Activated CD4-positive, alpha-beta T cell treated with anti-CD3 and anti-CD28 coated beads, Interleukin-2, amount 50 U/mL, for 16 hours (primary cell): ENCODE data around the gene NDUFA11.

ENCODE experiments used
- DNase-seq: peaks from one replicate; pipeline ENCODE4 v3.0.0-alpha.2; 2020

The NDUFA11 gene

DNA sequence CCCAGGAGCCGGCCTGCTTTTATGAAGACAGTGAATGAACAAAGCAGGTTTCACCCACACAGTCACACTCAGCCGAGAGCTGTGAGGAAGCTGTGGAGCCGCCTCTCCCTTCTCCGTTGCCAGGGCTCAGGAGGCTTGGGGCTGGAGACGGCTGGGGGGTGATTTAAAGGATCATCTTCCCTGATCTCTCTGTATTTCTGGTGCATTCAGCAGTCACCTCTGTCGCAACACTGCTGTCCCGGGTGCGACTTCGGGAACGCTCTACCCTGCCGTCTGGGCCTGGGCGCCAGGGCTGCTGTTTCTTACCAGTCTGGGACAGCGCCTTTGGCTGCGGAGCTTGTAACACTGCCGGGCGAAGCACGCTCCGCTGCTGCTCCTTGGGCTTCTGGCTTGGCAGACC lies 28.6 kb upstream of the NDUFA11 start:
- no peak for DNase-seq

DNA sequence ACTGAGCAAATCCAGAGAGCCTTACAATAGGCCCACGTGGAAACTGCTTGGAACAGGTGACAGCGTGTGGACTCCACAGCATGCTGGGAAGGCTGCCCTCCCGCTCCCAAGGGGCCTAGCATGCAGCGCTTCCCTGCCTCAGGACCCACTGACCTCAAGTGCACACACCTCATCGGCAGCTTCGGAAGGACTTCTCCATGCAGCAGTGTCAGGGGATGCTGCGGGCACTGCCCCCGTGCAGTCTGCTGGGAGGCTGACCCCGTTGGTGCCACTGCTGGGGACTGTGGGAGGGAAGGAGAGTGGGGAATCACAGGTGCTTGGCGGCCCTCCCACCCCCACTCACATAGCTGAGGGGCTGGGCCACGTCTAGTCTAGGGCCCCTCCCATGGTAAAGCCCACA lies 27.7 kb upstream of the NDUFA11 start:
- no peak for DNase-seq

DNA sequence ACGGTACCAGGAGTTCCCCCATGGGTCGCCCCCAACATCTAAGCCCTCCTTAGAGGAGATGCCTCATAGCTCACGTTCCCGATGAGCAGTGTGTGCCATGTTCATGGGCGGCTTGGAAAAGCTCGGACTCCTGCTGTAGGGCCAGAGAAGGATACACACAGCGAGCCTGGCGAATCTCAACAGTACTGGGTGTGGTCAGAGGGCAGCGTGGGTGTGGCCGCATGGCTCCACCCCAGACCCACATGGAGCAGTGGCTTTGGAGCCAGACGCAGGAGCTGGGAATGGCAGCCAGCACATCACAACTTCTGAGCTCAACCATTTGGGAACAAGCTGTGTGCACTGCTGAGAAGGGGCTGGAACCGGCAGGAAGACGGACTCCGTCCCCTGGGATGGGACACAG lies 26.0 kb upstream of the NDUFA11 start:
- no peak for DNase-seq

DNA sequence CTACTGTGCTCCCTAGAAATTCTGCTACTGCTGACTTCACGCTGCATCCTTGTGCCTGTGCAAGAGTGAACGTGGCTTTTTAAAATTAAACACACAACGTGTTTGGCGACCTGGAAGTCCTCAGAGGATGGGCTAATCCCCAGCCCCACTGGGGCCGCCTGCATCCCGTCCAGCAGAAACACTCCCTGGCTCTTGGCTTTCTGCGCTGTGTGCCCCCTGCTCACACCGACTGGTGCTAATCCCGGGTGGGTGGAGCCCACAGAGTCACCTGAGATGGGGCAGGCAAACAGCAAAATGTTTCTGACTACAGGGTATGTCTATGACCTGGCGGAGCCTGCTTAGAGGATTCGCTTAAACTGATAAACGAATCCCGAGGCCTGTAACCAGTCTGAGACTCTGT lies 25.6 kb upstream of the NDUFA11 start:
- DNase-seq, result no peak

DNA sequence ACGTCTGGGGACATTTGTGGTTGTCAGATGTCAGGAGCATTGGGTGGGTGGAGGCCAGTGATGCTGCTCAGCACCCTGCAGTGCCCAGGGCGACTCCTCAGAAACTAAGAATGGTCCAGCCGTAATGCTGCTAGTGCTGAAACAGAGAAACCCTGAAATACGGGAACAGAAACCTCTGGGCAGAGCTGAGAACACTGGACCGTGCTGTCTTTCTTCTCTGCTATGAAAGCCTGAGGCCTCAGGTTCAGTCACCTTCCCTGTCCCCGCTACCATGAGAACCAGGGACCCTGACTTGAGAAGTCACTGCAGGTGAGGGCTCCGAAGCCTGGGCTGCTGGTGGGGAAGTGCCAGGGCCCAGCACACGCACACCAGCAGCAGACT lies 23.8 kb upstream of the NDUFA11 start:
- DNase-seq, result no peak

DNA sequence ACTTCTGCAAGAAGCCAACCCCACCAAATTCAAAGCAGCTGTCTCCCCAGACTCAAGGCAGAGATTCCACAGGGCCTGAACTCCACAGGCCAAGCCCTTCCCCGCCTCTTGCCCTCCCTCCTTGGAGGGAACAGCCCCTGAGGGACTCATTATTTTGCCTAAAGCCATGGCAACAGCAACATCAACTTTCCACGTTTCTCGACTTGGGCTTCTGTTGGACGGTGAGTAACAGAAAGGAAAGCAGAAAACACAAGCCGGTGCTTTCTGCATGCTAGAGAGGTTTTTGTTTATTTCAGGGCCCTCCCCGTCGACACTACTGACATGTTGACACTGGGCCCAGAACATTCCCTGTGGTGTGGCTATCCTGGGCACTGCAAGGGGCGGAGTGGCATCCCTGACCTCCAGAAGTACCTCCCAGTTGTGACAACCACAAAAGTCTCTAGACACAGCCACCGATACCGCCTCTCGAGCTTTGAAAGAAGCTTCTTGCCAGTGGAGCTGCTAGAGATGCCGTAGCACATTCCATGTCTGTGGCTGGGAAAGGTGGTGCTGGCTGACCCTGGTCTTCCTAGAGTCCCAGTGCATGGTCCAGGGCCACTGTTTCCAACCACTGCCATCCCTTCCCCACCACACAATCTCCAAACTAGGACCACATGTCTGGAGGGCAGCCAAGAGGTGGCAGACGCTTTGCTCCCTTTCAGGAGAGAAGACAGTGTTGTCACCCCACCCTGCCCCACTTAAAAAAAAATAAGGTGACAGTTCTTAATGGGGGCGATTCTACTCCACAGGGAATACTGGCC lies 23.3 kb upstream of the NDUFA11 start:
- DNase-seq, result no peak

DNA sequence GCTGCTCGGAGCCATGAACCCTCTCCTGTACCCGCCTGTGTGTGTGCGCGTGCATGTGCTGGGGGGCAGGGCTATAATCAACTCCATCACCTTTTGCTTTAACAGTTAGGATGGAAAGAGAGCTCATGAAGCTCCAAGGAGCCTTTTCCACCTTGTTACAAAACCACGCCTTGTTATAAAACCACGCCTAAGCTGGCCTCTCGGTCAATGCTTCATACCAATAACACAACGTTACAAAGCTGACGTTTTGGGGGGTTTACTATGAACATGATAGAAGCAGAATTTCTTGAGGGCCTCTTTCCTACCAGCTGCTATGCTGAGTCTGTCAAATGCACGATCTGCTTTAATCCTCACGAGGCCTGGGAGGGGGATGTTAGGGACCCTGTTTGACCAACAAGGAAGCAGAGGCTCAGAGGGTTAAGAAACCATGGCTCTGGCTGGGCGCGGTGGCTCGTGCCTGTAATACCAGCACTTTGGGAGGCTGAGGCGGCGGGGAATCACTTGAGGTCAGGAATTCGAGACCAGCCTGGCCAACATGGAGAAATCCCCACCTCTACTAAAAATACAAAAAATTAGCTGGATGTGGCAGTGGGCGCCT lies 22.3 kb upstream of the NDUFA11 start:
- no peak for DNase-seq

DNA sequence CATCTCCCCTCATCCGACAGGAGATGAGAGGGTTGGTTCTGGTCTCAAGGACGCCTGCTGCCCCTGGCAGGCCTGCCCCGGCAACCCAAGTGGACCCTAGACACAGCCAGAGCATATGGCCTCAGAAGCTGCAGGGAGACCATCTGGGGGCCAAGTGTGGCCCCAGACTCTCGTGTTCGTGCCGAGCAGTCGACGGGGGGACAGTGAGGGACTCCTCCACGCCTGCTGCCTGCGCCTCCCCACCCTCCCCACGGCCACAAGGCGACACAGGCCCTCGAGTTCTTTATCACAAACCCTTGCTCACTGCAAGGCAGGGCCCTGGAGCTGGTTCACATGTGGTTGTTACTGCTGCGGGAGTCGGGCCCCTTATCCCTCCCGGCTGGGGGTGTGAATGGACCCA lies 19.8 kb upstream of the NDUFA11 start:
- DNase-seq, result no peak

DNA sequence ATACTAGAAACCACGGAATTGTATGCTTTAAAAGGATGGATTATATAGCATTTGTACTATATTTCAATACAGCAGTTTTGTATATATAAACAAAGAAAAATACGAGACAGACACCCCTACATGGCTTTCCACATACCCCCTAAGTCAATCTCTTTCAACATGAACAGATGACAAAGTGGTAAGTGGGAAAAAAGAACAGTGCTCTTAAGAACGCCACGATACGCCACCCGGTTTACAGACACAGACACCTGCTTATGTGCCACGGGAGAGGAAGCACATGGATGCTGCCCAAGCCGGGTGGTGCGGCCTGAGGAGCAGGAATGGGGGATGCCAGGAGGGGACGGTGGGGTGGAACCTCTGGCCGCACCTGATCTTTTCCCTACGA lies 18.6 kb upstream of the NDUFA11 start:
- no peak for DNase-seq

DNA sequence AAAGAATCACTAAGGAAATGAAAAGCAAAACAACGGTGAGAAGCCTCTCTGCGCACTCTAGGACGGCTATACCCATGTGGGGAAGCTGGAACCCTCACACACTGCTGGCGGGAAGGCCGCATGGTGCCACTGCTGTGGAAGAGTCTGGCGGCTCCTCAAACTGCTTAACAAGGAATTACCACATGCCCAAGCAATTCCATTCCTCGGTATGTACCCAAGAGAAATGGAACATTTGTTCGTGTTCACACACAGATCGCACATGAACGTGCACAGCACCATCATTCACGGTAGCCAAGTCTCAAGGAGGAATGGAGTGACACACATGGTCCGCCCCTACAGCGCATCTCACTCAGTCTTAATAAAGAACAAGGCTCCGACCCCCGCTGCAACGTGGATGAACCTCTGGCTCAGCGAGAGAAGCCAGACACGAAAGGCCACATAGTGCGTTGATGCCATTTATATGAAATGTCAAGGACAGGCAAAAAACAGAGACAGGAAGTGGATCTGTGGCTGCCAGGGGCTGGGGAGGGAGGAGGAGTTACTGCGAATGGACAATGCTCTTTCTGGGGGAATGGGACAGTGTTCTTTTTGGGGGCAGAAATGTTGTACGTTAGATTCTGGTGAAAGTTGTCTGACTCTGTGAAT lies 18.0 kb upstream of the NDUFA11 start:
- DNase-seq, result no peak

DNA sequence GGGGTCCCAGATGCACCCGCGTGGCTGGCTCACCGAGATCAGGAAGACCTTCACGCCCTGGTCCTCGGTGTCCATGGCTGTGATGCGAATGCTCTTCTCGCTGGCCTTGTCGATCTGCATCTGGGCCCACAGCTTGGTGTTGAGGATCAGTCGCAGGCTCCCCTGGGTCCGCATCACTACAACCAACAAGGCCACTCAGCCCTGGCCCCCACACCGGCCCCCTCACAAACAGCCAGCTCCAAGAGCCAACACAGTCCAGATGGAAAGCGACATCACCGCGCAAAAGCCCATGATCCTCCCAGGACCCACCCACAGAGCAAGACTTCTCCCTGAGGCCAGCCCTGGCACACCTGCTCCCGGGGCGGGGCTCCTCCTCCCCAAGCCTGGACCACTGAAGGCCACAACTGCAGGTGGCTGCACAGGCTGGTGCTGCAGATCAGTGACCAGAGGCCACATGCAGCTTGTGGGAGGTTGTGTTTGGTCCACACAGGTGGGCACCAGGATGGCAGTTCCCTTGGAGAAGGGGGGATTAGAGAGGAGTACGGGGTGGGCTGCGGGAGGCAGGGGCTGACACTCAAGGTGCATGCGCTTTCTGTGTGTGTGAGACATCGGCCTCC lies 15.0 kb upstream of the NDUFA11 start:
- no peak for DNase-seq

DNA sequence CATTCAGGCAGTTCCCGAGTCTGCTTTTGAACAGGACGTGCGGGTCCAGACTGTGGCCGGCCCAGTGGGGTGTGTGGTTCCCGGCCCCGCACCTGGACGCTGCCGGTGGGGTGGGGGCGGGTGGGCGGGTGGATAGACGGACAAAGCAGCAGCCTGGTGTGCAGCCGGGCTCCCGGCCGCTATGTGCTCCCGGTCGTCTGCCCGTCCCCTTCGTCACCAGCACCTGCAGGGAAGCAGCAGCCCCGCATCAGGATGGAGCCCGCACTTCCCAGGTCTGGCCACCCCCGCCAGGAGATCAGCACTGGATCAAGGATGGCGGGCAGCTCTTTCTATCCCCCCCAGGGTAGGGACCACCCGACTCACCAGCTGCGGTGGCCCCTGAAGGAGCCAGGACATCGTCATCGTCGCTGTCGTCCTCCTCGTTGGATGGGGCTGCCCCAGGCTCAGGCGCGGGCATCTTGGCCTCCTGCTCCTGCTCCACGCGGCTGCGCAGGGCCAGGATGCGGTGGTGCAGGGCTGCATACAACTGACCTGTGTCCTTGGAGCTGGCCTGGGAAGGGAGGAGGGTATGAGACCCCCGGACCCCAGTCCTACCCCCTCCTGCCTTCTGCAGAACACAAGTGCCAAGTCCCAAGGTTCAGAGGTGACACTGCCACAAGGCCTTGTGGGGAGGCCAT lies 14.0 kb upstream of the NDUFA11 start:
- no peak for DNase-seq

DNA sequence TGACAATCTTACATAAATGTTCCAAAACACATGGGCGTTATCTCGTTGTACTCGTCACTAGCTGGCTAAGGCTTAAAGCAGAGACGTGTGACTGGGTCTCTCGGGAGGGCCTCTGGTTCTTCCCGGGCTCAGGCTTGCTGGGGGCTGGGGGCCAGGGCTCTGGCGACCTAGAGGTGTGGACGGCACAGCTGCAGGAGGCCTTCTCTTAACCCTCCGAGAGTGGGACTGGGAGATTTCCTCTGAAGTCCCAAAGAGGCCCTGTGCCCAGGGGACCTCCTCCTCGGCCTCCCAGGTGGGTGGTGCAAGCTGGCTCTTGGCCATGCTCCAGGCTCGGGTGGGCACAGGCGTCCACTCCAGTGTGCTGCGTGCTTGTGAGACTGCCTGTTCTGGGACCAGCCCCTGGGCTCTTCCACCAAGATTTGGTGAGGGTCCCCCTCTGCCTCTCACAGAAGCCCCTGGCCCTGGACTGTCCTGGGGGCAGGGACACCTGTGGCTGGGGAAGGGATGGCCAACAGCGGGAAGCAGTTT lies 12.7 kb upstream of the NDUFA11 start:
- DNase-seq, result no peak

DNA sequence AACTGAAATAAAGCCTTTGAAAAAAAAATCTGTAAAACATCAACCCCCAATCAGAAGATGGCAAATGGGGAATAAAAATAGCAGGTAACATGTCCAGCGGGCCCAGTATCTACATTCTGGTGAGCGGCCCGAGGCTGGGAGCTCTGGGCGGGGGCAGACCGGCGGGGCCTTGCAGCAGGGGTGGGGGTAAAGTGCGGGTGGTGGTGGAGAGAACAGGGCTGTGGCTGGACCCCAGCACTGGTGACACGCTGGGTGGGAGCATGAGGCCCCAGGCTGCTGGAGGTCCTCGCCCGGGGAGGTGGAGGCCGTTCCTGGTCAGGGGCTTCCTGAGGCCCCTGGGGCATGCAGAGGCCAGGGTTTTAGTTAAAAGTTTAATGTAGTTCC lies 12.2 kb upstream of the NDUFA11 start:
- DNase-seq, result no peak

DNA sequence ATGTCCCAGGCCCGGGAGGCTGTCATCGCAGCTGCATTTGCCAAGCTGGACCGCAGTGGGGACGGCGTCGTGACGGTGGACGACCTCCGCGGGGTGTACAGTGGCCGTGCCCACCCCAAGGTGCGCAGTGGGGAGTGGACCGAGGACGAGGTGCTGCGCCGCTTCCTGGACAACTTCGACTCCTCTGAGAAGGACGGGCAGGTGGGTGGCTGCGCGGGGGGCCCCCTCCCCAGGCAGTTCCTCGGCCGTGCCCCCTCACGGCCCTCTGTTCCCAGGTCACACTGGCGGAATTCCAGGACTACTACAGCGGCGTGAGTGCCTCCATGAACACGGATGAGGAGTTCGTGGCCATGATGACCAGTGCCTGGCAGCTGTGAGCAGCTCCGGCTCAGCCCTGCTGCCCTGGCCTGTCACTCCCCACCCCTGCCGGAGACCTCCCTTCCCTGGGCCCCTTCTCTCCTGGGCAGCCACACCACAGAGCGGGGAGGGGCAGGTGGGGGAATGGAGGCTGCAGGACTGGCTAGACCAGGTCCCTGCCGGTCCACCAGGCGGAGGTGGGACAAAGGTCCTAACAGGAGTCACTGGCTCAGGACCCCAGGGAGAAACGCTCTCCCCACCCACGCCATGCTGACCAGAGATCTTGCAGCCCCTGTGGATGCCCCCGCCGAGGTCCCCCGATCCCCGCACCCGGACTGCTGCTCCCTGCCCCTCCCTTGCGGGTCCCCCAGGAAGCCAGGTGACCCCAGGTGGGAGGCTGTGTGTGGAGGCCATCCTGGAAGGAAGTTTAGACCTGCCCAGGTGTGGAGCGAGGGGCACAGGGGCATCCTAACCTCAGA lies 11.6 kb upstream of the NDUFA11 start:
- DNase-seq, result no peak

DNA sequence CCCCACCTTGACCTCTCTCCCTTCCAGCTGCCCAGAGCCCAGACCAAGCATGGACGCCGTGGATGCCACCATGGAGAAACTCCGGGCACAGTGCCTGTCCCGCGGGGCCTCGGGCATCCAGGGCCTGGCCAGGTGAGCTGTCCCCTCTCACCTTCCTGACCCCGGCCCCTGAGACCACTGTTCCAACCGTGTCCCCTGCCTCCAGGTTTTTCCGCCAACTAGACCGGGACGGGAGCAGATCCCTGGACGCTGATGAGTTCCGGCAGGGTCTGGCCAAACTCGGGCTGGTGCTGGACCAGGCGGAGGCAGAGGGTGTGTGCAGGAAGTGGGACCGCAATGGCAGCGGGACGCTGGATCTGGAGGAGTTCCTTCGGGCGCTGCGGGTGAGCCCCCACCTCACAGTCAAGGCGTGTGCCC lies 10.8 kb upstream of the NDUFA11 start:
- DNase-seq, result no peak

DNA sequence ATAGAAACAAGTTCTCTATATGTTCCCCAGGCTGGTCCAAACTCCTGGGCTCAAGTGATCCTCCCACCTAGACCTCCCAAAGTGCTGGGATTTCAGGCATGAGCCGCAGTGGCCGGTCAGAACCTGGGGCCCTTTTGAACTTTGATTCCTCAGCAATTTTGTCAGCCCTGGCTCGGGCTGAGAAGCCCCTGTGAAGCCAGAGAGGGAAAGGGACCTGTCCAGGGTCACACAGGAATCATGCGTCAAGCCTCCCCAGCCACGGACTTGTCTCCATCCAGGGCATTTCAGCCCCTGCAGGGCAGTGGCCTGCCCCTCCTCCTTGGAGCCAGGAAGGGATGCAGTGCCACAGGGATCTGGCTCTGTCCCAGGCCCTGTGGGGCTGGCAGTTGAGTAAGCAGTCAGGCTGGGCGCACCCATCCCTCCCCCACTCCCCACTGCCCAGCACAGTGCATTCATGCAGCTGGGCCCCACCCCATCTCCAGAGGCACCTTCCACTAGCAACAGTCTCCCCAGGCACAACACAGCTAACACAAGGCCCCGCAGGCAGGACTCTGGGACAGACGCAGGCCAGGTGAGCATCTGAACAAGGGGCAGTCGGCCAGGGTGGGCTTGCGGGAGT lies 10.3 kb upstream of the NDUFA11 start, which contains the start of gene CAPS:
Gene CAPS (plus strand): TSS at position 516 of the 619 bp plus-strand sequence. CDS start 153 bp downstream, outside the sequence.
- DNase-seq, result no peak

DNA sequence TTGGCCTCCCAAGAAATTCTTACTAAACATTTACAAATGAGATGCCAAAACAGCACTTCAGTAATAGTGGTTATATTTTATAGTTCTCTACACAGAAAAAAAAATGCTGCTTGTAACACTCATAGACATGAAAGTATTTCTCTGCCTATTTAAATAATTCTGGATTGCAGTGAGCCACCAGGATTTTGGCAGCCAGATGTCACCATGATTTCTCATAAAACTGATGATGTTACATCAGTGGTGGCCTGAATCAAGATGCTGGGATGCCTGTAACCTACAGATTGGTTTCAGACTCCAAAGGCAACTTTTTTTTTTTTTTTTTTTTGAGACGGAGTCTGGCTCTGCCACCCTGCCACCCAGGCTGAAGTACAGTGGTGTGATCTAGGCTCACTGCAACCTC lies 7.8 kb upstream of the NDUFA11 start:
- DNase-seq, result no peak

DNA sequence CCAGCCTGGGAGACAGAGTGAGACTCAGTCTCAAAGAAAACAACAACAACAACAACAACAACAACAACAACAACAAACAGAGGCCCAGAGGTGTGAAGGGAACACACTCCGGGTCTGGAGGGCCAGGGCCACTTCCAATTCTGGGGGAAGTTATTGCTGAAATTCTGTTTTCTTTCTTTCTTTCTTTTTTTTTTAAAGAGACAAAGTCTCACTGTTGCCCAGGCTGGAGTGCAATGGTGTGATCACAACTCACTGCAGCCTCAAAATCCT lies 7.0 kb upstream of the NDUFA11 start:
- no peak for DNase-seq

DNA sequence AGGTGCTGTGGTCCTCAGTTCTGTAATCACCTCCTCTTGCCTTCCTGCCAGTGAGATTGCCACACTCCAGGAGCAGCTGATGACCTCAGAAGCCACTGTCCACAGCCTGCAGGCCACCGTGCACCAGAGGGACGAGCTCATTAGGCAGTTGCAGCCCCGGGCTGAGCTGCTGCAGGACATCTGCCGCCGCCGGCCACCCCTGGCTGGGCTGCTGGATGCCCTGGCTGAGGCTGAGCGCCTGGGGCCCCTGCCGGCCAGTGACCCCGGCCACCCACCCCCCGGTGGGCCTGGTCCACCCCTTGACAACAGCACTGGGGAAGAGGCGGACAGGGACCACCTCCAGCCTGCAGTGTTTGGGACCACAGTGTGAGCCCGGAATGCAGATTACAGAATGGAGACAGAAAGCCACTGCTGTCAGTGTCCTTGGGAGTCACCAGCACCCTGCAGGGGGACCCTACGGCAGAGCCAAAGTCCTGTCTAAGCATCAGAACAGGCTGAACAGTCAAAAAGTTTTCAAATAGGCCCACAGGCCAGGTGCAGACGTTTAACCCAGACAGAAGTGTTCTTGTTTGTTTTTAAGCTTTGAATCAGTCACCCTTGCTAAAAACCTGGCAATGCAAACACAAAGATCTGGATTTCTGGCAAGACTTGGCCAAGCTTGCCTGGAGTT lies 5.3 kb upstream of the NDUFA11 start:
- DNase-seq, result no peak

DNA sequence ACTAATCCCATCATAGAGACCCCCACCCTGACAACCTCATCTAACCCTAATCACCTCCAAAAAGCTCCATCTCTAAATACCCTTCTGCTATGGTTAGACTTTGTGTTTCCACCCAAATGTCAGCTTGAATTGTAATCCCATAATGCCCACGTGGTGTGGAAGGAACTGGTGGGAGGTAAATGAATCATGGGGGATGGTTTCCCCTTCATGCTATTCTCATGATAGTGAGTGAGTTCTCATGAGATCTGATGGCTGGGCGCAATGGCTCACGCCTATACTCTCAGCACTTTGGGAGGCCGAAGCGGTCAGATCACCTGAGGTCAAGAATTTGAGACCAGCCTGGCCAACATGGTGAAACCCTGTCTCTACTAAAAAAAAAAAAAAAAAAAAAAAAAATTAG lies 3.7 kb upstream of the NDUFA11 start:
- DNase-seq, result no peak
